ENCODE data around the gene ZBTB44.

The ZBTB44 gene

GRCh38 chr11:130217133-130218031 is 97.3 kb downstream of the ZBTB44 start:
- H3K4me1 Mint-ChIP-seq, result peaks cover 22% of the 10 kb centered on the region
- H3K36me3 Mint-ChIP-seq (ENCODE audit: low read depth), result peaks cover 2% of the 10 kb centered on the region
- H3K4me3 Mint-ChIP-seq, result peak overlapping the region; percentile 40
- TF ChIP-seq CTCF (IDR thresholded peaks at IDR 0.05), result no peak
- no peaks in the 10 kb centered on the region for H3K9me3 Mint-ChIP-seq
- H3K27ac Mint-ChIP-seq, result peak overlapping the region; percentile 75
- no peak for DNase-seq
- H3K27me3 Mint-ChIP-seq (ENCODE audit: low read depth, poor library complexity), result peaks cover 7% of the 10 kb centered on the region

- TF ChIP-seq CTCF (IDR thresholded peaks at IDR 0.05), result no peak
- Mint-ChIP-seq H3K9me3 (no peaks in the 10 kb centered on the region), H3K36me3 (ENCODE audit: low read depth) (no peaks in the 10 kb centered on the region), H3K27ac (peak overlapping the region; percentile 75), H3K4me1 (peaks cover 22% of the 10 kb centered on the region), H3K4me3 (peak overlapping the region; percentile 40), H3K27me3 (ENCODE audit: low read depth, poor library complexity) (peaks cover 11% of the 10 kb centered on the region)
- peak; percentile 50 for DNase-seq
Observed at GRCh38 chr11:130216591-130217132, 98.1 kb downstream of the ZBTB44 start.

GRCh38 chr11:130216221-130216550 is 98.5 kb downstream of the ZBTB44 start:
- Mint-ChIP-seq H3K27me3 (ENCODE audit: low read depth, poor library complexity) (peaks cover 14% of the 10 kb centered on the region), H3K36me3 (ENCODE audit: low read depth) (no peaks in the 10 kb centered on the region), H3K9me3 (no peaks in the 10 kb centered on the region), H3K4me3 (no peak overlapping the region), H3K27ac (no peak overlapping the region), H3K4me1 (peaks cover 22% of the 10 kb centered on the region)
- DNase-seq, result no peak
- TF ChIP-seq CTCF (IDR thresholded peaks at IDR 0.05), result no peak

- TF ChIP-seq CTCF (IDR thresholded peaks at IDR 0.05), result no peak
- DNase-seq, result no peak
- no peak overlapping the region for H3K4me3 Mint-ChIP-seq
Observed at GRCh38 chr11:130215531-130216220, 99.0 kb downstream of the ZBTB44 start.

GRCh38 chr11:130214861-130215530 is 99.7 kb downstream of the ZBTB44 start:
- no peaks in the 10 kb centered on the region for H3K9me3 Mint-ChIP-seq
- peaks cover 22% of the 10 kb centered on the region for H3K4me1 Mint-ChIP-seq
- peaks cover 21% of the 10 kb centered on the region for H3K27me3 Mint-ChIP-seq (ENCODE audit: low read depth, poor library complexity)
- no peak overlapping the region for H3K4me3 Mint-ChIP-seq
- no peaks in the 10 kb centered on the region for H3K36me3 Mint-ChIP-seq (ENCODE audit: low read depth)
- TF ChIP-seq CTCF (IDR thresholded peaks at IDR 0.05), result no peak
- DNase-seq, result no peak
- no peak overlapping the region for H3K27ac Mint-ChIP-seq

More at GRCh38 chr11:130215531-130216220, 99.0 kb downstream of the ZBTB44 start:
- Mint-ChIP-seq H3K4me1 (peaks cover 22% of the 10 kb centered on the region), H3K27me3 (ENCODE audit: low read depth, poor library complexity) (peaks cover 14% of the 10 kb centered on the region), H3K36me3 (ENCODE audit: low read depth) (no peaks in the 10 kb centered on the region), H3K9me3 (no peaks in the 10 kb centered on the region), H3K27ac (no peak overlapping the region)

Data from nephron progenitor cell (in vitro differentiated cells).